Measurements from ENCODE around the gene ESRRB.

Gene ESRRB

DNA sequence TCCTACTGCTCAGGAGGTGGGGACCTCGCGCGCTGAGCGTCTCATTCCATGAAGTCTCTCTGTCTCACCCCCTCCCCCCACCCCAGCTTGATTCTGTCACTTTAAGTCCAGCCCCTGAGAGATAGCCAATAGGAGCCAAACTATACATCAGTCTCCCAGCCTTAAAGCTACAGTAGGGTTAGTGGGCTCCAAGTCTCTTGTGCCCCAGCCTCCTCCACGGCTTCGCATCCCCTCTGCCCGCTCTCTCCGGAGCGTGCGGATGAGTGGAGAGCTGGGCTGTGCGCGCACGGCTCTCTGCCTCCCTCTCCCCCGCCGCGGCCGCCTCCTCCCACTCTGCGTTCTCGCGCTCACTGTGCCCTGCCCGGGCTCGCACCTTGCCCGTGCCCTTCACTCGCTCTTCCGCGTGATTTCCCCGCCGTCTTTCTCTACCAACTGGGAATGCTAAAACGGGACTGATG is at the start of gene ESRRB:
Gene ESRRB (plus strand): TSS at position 191 of the 458 bp plus-strand sequence. CDS start 265 bp downstream, at position 456.
- DNase-seq, result no peak

- no peak for DNase-seq
These were observed 48.8 kb upstream of the ESRRB start for GRCh38 chr14:76326918-76327689.

DNA sequence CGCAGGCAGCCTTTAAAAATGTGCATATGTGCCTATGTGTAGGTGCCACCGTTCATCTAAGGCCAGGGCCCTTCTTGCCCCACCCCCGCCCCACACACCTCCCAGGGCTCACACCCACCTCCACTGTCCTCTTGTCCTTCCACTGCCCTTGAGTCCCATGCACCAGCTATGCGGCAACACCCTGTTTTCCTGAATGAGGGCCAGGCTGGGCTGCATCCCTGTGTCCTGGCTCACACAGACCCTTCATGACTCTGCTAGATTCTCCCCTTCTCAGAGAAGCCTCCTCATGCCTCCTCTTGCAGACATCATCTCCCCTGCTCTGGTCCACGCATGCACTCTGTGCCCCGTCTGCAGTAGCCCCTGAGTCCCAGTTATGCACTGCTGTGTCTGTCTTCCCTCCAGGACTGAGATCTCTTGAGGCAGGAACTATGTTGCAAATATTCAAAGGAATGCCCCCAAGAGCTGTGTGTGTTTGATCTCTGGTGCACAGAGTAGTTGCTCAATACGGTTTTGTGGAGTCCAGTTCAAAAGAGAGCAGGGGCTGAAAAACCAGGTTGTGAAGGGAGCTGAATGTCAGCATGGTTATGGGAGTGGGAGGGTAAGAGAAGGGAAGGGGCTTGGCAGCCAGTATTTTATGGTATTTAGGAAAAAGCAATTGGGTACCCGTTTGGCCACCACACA is 47.3 kb upstream of the ESRRB start:
- DNase-seq, result no peak

DNA sequence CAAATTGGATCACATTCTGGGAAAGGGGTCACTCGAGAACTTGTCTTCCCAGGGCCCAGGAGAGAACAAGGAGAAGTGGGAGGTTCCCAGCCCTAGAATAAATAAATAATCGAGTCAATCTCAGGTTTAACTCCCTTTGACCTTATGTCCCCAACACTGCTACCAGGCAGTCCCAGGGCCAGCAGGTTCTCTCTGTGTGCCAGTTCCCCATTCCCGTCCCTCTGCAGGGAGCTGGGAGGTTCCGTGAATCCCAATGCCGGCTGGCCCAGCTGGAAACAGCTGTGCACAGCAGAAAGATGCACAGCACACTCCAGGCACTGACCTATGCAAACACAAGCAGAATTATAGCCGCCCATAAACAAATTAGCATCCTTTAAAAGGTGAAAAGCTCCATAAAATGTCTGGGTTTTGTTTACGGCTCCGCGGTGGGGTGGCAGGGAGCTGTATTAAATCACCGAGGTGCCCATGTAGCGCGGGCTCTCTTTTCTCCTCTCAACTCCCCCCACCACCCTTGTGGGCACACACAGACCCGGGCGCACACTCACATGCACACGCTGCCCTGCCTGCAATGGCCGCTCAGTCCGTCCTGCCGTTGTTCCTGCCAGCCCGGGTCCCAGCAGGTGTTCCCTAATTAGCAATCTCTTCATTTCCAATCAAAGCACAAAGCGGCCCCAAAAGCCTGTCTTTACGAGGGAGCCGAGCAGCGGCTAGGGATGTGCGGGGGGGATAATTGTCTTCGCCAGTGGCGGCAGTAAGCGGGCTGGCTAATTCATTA is 46.6 kb upstream of the ESRRB start:
- DNase-seq, result peak; percentile 43

DNA sequence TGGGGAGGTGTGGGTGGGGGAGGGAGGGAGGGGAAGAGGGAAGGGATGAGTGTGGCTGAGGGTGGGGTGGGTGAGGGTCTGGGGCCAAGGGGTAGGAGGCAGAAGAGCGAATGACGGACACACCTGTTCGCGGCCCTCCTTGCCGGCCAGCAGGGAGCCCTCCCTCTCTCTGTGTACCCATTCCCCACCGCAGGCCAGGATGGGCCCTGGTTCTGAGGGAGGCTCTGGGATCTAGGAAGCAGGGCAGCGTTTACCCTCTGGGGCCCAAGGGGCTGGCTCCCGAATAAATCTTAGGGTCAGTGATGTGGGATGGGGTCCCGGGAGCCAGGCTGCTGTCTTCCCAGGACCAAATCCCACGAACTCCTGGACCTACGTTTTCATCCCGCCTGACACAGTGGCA is 46.0 kb upstream of the ESRRB start:
- no peak for DNase-seq

DNA sequence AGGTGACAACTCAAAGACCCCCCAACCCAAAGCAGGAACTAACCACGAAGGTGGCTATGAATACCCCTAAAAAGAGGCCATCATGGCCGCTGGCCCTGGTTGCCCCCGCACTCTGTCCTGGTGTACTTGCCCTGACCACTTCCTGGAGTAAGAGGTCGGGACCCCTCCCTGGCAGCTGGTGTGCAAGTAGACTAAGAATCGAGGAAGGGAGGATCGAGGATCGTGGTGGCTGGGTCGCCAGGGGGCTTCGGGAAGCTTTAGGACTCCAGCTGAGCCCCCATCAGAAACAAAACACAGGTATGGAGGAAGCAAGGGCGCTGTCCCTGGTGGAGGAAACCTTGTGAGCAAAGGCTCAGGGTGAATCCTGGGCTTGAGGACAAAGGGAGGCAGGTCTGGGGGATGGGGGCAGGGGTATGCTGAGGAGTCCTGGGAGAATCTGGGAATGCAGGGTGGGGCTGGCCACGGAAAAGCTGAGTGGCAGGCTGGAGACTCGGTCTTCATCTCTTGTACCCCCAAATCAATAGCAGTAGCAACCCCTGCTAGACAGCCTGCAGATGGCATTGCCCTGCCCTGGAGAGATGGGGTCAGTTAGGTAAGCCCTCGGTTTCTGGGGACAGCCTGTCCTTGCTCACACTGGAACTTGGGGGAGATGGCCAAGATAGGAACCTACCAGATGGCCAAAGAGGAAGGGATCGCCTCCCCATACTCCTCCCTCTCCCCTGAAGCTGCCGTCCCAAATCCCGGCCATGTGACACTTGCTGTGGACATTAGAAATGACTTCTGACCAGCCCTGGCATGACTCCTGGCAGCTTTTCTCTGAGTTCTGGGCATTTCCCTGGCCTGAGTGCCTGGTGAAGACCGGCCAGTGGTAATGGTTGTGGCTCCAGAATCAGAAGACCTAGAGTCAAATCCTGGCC is 45.3 kb upstream of the ESRRB start:
- DNase-seq, result no peak

- DNase-seq, result no peak
These were observed 44.5 kb upstream of the ESRRB start for GRCh38 chr14:76331328-76332011.

GRCh38 chr14:76333664-76334063 is 42.3 kb upstream of the ESRRB start:
- no peak for DNase-seq

- no peak for DNase-seq
These were observed 41.6 kb upstream of the ESRRB start for GRCh38 chr14:76334316-76334715.

- no peak for DNase-seq
These were observed 39.1 kb upstream of the ESRRB start for GRCh38 chr14:76336876-76337275.

GRCh38 chr14:76337635-76338545 is 38.0 kb upstream of the ESRRB start:
- no peak for DNase-seq

GRCh38 chr14:76339728-76340615 is 36.0 kb upstream of the ESRRB start:
- DNase-seq, result no peak

GRCh38 chr14:76343386-76343785 is 32.6 kb upstream of the ESRRB start:
- DNase-seq, result no peak

- DNase-seq, result peak; percentile 64
These were observed 29.4 kb upstream of the ESRRB start for GRCh38 chr14:76346391-76347160.

GRCh38 chr14:76348898-76349297 is 27.0 kb upstream of the ESRRB start:
- DNase-seq, result no peak

DNA sequence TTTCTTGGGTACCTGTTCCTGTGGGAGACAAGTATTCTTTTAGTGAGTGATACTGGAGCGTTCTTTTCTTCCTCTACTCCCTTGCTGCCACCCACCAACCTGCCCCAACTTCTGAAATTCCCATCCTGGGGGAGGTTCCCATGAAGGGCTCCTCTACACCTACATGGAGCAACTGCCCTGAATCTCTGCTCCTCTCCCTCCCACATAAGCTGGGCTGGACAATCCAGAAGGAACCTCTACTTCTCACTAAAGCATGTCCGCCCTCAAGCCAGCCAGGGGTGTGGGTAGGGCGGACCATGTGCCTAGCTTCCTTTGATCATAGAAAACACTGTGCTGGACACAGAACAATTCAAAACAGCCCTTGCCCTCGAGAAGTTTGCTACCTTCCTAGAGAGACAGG is 25.9 kb upstream of the ESRRB start:
- DNase-seq, result no peak

DNA sequence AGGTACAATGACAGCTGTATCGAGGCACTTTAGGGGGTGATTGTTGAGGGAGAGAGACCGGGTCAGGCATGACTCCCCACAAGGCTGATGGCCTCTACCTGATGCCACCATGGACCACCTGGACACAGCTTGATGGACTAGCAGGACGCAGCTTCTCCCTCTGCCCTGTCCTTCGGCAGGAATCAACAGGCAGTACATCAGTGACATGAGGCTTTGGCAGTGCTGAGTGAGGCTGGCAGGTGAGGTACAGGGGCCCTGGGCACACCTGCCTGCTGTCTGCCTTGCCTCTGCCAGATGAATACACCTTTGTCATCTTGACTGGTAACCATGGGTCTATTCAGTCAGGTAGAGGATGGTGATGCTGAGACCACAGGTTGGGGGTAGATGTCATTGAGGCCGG is 25.3 kb upstream of the ESRRB start:
- DNase-seq, result no peak

DNA sequence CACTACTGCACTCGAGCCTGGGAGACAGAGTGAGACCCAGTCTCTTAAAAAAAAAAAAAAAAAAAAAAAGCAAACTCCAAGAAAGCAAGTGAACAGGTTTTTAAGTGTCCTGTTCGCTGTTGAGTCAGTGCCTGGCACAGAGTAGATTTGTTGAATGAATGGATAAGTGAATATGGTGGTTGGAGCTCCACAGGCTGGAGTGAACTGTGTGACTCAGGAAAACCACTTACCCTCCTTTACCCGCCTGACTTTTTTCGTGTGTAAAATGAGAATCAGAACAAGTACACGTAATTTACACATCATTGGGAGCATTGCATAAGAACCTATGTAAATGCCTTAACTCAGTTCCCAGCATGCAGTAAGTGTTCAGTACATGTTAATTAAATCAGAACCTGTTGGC is 24.0 kb upstream of the ESRRB start:
- no peak for DNase-seq

All from NCI-H146 (cell line).